ENCODE data around the gene PLCE1.
"Not testable (repeated sequence)": the region's sequence is repeated elsewhere in the genome, so short reads cannot be mapped to it uniquely, and the experiment has no call there.

Gene PLCE1

GRCh38 chr10:93993782-93994437, at the start of gene PLCE1:
Gene PLCE1 (plus strand): TSS chr10:93993931. CDS start chr10:94031047, 37,116 bp downstream.
- Mint-ChIP-seq H3K27me3 (ENCODE audit: low read depth) (peaks cover 60% of the 10 kb centered on the region), H3K4me3 (peak within 1 kb of the TSS; percentile 45), H3K36me3 (ENCODE audit: low read depth) (no peaks in the 10 kb centered on the region), H3K27ac (no peak within 1 kb of the TSS), H3K9me3 (no peaks in the 10 kb centered on the region), H3K4me1 (ENCODE audit: low read depth) (no peaks in the 10 kb centered on the region)
- DNase-seq (ENCODE audit: low spot score) = no peak

- no peak overlapping the region for H3K27ac Mint-ChIP-seq
- no peaks in the 10 kb centered on the region for H3K9me3 Mint-ChIP-seq
- H3K4me1 Mint-ChIP-seq (ENCODE audit: low read depth) = no peaks in the 10 kb centered on the region
- H3K4me3 Mint-ChIP-seq = no peak overlapping the region
- no peak for DNase-seq (ENCODE audit: low spot score)
- no peaks in the 10 kb centered on the region for H3K27me3 Mint-ChIP-seq (ENCODE audit: low read depth)
- H3K36me3 Mint-ChIP-seq (ENCODE audit: low read depth) = no peaks in the 10 kb centered on the region
These were observed 47.9 kb upstream of the PLCE1 start for GRCh38 chr10:93945819-93946218.

DNA sequence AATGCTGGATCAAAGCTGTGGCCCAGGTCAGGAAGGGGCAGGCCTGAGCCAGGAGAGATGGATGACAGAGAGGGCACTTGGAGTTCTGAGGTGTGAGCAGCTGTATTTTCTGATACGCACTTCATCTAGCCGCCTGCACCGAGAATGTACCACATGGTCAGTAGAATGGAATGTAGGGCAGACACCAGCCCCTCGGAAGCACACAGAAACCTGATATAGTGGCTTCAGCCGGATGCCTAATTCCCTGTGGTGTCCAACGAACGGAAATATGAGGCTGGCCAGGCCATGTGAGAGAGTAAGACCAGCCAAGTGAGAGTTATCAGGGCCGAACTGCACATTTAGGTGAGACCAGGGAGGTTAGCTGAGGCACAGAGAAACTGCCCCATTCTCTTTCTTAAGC, 46.7 kb upstream of the PLCE1 start:
- DNase-seq (ENCODE audit: low spot score) = no peak
- Mint-ChIP-seq H3K27me3 (ENCODE audit: low read depth) (no peaks in the 10 kb centered on the region), H3K27ac (no peak overlapping the region), H3K4me3 (no peak overlapping the region), H3K36me3 (ENCODE audit: low read depth) (no peaks in the 10 kb centered on the region), H3K4me1 (ENCODE audit: low read depth) (no peaks in the 10 kb centered on the region), H3K9me3 (no peaks in the 10 kb centered on the region)

DNA sequence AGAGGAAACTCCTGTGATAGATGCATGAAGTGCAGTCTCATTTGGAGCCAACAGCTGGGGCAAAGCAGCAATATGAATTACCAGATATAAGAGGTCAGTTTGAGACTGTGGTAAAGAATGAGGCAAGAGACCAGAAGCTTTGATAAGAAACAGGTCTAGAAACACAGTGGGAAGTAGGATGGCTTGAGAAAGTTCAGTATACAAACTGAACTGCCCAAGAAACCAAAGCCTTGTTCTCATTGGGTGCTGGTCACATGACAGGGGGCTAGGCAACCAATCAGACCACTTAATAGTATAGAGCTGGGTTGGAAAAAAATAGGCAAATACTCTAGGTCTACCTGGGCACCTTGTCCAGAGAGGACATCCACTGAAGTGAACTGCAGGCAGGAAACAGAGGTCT, 46.2 kb upstream of the PLCE1 start:
- Mint-ChIP-seq H3K36me3 (ENCODE audit: low read depth) (no peaks in the 10 kb centered on the region), H3K4me3 (no peak overlapping the region), H3K27ac (no peak overlapping the region), H3K9me3 (no peaks in the 10 kb centered on the region), H3K27me3 (ENCODE audit: low read depth) (no peaks in the 10 kb centered on the region), H3K4me1 (ENCODE audit: low read depth) (no peaks in the 10 kb centered on the region)
- no peak for DNase-seq (ENCODE audit: low spot score)

- no peak overlapping the region for H3K4me3 Mint-ChIP-seq
- H3K4me1 Mint-ChIP-seq (ENCODE audit: low read depth) = no peaks in the 10 kb centered on the region
- H3K36me3 Mint-ChIP-seq (ENCODE audit: low read depth) = no peaks in the 10 kb centered on the region
- no peaks in the 10 kb centered on the region for H3K27me3 Mint-ChIP-seq (ENCODE audit: low read depth)
- H3K9me3 Mint-ChIP-seq = no peaks in the 10 kb centered on the region
- no peak for DNase-seq (ENCODE audit: low spot score)
- H3K27ac Mint-ChIP-seq = no peak overlapping the region
These were observed 41.8 kb upstream of the PLCE1 start for GRCh38 chr10:93951905-93952304.

DNA sequence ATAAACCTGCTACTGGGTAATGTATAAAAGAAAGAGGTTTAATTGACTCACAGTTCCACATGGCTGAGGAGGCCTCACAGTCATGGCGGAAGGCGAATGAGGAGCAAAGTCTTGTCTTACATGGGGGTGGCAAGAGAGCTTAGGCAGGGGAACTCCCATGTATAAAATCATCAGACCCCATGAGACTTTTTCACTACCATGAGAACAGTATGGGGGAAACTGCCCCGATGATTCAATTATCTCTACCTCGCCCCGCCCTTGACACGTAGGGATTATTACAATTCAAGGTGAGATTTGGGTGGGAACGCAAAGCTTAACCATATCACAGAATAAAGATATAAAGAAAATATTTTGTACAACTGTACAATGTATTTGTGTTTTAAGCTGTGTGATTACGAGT, 39.4 kb upstream of the PLCE1 start:
- H3K9me3 Mint-ChIP-seq = no peaks in the 10 kb centered on the region
- no peak for DNase-seq (ENCODE audit: low spot score)
- H3K27ac Mint-ChIP-seq = no peak overlapping the region
- no peaks in the 10 kb centered on the region for H3K27me3 Mint-ChIP-seq (ENCODE audit: low read depth)
- no peak overlapping the region for H3K4me3 Mint-ChIP-seq
- no peaks in the 10 kb centered on the region for H3K36me3 Mint-ChIP-seq (ENCODE audit: low read depth)
- no peaks in the 10 kb centered on the region for H3K4me1 Mint-ChIP-seq (ENCODE audit: low read depth)

DNA sequence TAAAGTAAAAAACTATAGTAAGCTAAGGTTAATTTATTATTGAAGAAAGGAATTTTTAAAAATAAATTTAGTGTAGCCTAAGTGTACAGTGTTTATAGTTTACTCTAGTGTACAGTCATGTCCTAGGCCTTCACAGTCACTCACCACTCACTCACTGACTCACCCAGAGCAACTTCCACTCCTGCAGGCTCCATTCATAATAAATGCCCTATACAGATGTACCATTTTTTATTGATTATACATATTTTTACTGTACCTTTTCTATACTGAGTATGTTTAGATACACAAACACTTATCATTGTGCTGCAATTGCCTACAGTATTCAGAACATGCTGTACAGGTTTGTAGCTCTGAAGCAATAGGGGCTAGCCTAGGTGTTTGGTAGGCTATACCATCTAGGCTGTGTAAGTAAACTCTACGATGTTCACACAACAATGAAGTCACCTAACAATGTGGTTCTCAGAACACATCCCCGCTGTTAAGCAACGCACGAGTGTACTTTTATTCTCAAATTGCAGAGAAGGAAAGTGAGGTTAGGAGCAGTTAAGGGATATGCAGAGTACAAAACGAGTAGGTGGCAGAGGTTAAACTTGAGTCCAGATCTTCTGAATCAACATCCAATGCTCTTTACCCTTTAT, 38.9 kb upstream of the PLCE1 start:
- no peak overlapping the region for H3K4me3 Mint-ChIP-seq
- H3K27ac Mint-ChIP-seq = no peak overlapping the region
- H3K27me3 Mint-ChIP-seq (ENCODE audit: low read depth) = no peaks in the 10 kb centered on the region
- H3K4me1 Mint-ChIP-seq (ENCODE audit: low read depth) = no peaks in the 10 kb centered on the region
- H3K36me3 Mint-ChIP-seq (ENCODE audit: low read depth) = no peaks in the 10 kb centered on the region
- no peaks in the 10 kb centered on the region for H3K9me3 Mint-ChIP-seq
- no peak for DNase-seq (ENCODE audit: low spot score)

- H3K4me1 Mint-ChIP-seq (ENCODE audit: low read depth) = no peaks in the 10 kb centered on the region
- no peaks in the 10 kb centered on the region for H3K36me3 Mint-ChIP-seq (ENCODE audit: low read depth)
- no peak overlapping the region for H3K4me3 Mint-ChIP-seq
- H3K27me3 Mint-ChIP-seq (ENCODE audit: low read depth) = no peaks in the 10 kb centered on the region
- no peak for DNase-seq (ENCODE audit: low spot score)
- H3K27ac Mint-ChIP-seq = no peak overlapping the region
- no peaks in the 10 kb centered on the region for H3K9me3 Mint-ChIP-seq
These were observed 34.9 kb upstream of the PLCE1 start for GRCh38 chr10:93958834-93959233.

GRCh38 chr10:93960988-93961387, 32.7 kb upstream of the PLCE1 start:
- not testable (repeated sequence) for H3K4me3 Mint-ChIP-seq; H3K27ac Mint-ChIP-seq; H3K36me3 Mint-ChIP-seq (ENCODE audit: low read depth); H3K9me3 Mint-ChIP-seq; DNase-seq (ENCODE audit: low spot score); H3K4me1 Mint-ChIP-seq (ENCODE audit: low read depth); H3K27me3 Mint-ChIP-seq (ENCODE audit: low read depth)

DNA sequence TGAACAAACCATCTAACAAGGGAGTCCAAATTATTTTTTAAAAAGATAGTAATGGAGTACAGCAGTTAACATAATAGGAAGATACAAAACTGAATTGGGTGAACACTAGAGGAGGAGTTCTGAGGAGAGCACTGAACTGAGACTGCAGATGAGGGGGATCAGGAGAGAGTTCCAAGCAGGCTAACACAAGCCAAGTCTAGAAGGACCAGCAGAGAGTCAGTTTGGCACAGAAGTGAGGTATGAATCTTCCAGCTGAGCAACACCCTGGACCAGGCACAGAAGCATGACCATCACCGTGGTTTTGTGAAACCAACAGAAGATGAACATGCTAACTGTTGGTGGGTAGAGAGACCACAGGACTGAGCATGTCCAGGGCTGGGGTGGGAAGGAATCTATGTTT, 30.8 kb upstream of the PLCE1 start:
- no peak overlapping the region for H3K4me3 Mint-ChIP-seq
- H3K27me3 Mint-ChIP-seq (ENCODE audit: low read depth) = no peaks in the 10 kb centered on the region
- DNase-seq (ENCODE audit: low spot score) = no peak
- no peaks in the 10 kb centered on the region for H3K4me1 Mint-ChIP-seq (ENCODE audit: low read depth)
- H3K27ac Mint-ChIP-seq = no peak overlapping the region
- H3K36me3 Mint-ChIP-seq (ENCODE audit: low read depth) = no peaks in the 10 kb centered on the region
- no peaks in the 10 kb centered on the region for H3K9me3 Mint-ChIP-seq

DNA sequence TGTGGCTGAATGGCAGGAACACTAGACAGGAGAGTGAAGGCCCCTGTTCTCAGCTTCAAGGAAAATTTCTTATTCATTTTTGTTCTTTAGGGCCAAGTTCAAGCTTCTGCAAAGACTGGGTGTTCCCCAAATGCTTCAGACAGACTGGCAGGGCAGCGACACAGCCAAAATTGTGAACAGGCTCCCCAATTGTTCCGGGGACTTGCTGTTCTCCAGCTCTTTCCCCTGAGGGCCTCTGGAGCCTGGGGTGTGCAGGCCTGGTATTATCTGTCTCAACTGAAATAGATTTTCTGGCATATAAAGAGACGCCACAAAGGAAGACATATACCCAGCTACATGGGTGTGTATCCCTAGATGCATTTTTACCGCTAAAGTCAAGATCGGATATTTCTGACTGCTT, 30.3 kb upstream of the PLCE1 start:
- no peaks in the 10 kb centered on the region for H3K9me3 Mint-ChIP-seq
- DNase-seq (ENCODE audit: low spot score) = no peak
- no peak overlapping the region for H3K27ac Mint-ChIP-seq
- no peaks in the 10 kb centered on the region for H3K36me3 Mint-ChIP-seq (ENCODE audit: low read depth)
- H3K4me1 Mint-ChIP-seq (ENCODE audit: low read depth) = no peaks in the 10 kb centered on the region
- H3K4me3 Mint-ChIP-seq = no peak overlapping the region
- H3K27me3 Mint-ChIP-seq (ENCODE audit: low read depth) = no peaks in the 10 kb centered on the region

GRCh38 chr10:93965911-93966310, 27.8 kb upstream of the PLCE1 start:
- Mint-ChIP-seq H3K27me3 (ENCODE audit: low read depth) (no peaks in the 10 kb centered on the region), H3K4me3 (no peak overlapping the region), H3K27ac (no peak overlapping the region), H3K4me1 (ENCODE audit: low read depth) (no peaks in the 10 kb centered on the region), H3K36me3 (ENCODE audit: low read depth) (no peaks in the 10 kb centered on the region), H3K9me3 (no peaks in the 10 kb centered on the region)
- no peak for DNase-seq (ENCODE audit: low spot score)

DNA sequence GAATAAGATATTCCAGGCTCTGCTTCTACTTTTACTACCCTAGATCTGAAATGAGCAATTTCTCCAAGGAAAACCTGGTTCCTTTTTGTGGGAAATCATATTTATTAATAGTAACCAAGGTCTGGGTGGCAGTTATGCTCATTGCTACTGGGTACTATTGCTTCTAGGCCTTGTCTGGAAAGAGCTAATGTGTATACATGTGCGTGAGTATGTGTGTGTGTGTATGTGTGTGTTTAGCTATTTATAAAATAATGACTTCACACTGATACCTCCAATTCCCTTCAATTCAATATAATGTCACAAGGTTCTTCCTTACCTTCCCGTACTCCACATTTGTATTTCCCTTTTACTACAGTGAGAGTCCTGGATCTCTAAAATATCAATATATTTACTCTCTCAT, 26.0 kb upstream of the PLCE1 start:
- Mint-ChIP-seq H3K4me3 (no peak overlapping the region), H3K27me3 (ENCODE audit: low read depth) (no peaks in the 10 kb centered on the region), H3K27ac (no peak overlapping the region), H3K4me1 (ENCODE audit: low read depth) (no peaks in the 10 kb centered on the region), H3K9me3 (no peaks in the 10 kb centered on the region), H3K36me3 (ENCODE audit: low read depth) (no peaks in the 10 kb centered on the region)
- no peak for DNase-seq (ENCODE audit: low spot score)

DNA sequence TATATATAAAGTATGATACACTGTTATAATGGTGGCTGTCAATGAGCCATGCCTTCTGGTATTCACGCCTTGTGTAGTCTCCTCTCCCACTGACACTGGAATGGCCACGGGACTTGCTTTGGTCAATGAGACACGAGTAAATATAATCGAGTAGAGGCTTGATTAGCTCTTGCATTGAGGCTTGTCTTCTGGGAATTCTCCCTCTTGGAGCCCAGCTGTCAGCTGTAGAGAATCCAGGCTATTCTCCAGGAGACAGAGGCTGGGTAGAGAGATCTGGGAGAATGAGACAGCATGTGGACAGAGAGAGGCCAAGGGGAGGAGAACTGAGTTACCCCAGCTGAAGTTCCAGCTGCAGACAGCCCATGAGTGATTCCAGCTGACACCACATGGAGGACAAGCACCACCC, 25.2 kb upstream of the PLCE1 start:
- no peak for DNase-seq (ENCODE audit: low spot score)
- H3K27me3 Mint-ChIP-seq (ENCODE audit: low read depth) = no peaks in the 10 kb centered on the region
- no peaks in the 10 kb centered on the region for H3K36me3 Mint-ChIP-seq (ENCODE audit: low read depth)
- H3K4me1 Mint-ChIP-seq (ENCODE audit: low read depth) = no peaks in the 10 kb centered on the region
- no peaks in the 10 kb centered on the region for H3K9me3 Mint-ChIP-seq
- H3K4me3 Mint-ChIP-seq = no peak overlapping the region
- H3K27ac Mint-ChIP-seq = no peak overlapping the region

DNA sequence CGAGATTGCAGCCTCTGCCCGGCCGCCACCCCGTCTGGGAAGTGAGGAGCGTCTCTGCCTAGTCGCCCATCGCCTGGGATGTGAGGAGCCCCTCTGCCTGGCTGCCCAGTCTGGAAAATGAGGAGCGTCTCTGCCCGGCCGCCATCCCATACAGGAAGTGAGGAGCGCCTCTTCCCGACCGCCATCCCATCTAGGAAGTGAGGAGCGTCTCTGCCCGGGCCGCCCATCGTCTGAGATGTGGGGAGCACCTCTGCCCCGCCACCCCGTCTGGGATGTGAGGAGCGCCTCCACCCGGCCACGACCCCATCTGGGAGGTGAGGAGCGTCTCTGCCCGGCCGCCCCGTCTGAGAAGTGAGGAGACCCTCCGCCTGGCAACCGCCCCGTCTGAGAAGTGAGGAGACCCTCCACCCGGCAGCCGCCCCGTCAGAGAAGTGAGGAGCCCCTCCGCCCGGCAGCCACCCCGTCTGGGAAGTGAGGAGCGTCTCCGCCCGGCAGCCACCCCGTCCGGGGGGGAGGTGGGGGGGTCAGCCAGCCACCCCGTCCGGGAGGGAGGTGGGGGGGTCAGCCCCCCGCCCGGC, 23.2 kb upstream of the PLCE1 start:
- not testable (repeated sequence) for H3K9me3 Mint-ChIP-seq; DNase-seq (ENCODE audit: low spot score); H3K4me1 Mint-ChIP-seq (ENCODE audit: low read depth); H3K36me3 Mint-ChIP-seq (ENCODE audit: low read depth); H3K27ac Mint-ChIP-seq; H3K27me3 Mint-ChIP-seq (ENCODE audit: low read depth); H3K4me3 Mint-ChIP-seq

Data from T-helper 2 cell treated with Interferon-gamma antibody and Interleukin-4, amounts not matched to agents 5 μg/mL and 100 μg/mL, for 36 hours (primary cell).